ENCODE results near the gene MPP3.

Gene MPP3, protein sequence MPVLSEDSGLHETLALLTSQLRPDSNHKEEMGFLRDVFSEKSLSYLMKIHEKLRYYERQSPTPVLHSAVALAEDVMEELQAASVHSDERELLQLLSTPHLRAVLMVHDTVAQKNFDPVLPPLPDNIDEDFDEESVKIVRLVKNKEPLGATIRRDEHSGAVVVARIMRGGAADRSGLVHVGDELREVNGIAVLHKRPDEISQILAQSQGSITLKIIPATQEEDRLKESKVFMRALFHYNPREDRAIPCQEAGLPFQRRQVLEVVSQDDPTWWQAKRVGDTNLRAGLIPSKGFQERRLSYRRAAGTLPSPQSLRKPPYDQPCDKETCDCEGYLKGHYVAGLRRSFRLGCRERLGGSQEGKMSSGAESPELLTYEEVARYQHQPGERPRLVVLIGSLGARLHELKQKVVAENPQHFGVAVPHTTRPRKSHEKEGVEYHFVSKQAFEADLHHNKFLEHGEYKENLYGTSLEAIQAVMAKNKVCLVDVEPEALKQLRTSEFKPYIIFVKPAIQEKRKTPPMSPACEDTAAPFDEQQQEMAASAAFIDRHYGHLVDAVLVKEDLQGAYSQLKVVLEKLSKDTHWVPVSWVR

DNA sequence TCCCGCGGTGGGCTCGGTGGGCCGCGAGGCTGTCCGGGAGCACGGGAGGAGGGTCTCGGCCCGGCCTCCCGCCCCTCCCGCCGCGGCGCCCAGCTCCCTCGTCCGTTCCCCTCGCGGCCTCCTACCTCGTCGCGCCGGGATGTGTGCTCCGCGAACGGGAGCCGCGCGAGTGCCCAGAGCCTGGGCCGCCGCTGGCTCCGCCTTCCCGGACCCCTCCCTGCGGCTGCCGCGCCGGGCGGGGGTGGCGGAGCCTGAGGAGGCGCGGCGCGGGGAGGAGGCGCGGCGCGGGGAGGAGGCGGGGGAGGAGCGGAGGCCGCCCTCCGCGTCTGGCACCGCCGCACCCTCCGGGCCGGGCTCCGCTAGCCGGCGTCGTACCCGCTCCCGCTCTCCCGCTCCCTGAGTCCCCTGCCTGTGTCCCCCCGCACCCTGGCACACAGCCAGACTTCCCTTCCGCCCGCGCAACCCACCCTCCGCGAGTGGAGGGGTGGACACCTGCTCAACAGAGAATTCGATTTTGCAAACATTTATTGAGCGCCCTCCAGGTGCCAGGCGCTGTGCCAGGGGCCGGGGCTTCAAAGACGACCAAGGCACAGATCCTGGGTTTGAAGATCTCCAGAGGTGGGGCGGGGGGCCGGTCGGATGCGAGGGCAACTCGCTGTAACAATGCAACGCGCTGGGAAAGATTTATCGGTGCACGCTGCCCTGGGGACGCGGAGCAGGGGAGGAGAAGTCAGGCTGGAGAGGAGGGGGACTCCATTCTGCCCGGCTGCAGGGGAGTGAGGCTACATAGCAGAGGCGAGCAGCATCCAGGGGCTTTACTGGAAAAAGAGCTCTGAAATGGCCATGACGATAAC, at the start of gene MPP3:
Gene MPP3, minus strand, starts transcription at position 171 of the 854 bp plus-strand sequence. CDS start 1,240 bp downstream, outside the sequence.
- peak; percentile 20 for DNase-seq (ENCODE audit: extremely low read depth, low read depth)
- TF ChIP-seq, protein P1, sequence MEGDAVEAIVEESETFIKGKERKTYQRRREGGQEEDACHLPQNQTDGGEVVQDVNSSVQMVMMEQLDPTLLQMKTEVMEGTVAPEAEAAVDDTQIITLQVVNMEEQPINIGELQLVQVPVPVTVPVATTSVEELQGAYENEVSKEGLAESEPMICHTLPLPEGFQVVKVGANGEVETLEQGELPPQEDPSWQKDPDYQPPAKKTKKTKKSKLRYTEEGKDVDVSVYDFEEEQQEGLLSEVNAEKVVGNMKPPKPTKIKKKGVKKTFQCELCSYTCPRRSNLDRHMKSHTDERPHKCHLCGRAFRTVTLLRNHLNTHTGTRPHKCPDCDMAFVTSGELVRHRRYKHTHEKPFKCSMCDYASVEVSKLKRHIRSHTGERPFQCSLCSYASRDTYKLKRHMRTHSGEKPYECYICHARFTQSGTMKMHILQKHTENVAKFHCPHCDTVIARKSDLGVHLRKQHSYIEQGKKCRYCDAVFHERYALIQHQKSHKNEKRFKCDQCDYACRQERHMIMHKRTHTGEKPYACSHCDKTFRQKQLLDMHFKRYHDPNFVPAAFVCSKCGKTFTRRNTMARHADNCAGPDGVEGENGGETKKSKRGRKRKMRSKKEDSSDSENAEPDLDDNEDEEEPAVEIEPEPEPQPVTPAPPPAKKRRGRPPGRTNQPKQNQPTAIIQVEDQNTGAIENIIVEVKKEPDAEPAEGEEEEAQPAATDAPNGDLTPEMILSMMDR (IDR thresholded peaks at IDR 0.05; ENCODE audit: low read depth, low read length) = no peak

DNA sequence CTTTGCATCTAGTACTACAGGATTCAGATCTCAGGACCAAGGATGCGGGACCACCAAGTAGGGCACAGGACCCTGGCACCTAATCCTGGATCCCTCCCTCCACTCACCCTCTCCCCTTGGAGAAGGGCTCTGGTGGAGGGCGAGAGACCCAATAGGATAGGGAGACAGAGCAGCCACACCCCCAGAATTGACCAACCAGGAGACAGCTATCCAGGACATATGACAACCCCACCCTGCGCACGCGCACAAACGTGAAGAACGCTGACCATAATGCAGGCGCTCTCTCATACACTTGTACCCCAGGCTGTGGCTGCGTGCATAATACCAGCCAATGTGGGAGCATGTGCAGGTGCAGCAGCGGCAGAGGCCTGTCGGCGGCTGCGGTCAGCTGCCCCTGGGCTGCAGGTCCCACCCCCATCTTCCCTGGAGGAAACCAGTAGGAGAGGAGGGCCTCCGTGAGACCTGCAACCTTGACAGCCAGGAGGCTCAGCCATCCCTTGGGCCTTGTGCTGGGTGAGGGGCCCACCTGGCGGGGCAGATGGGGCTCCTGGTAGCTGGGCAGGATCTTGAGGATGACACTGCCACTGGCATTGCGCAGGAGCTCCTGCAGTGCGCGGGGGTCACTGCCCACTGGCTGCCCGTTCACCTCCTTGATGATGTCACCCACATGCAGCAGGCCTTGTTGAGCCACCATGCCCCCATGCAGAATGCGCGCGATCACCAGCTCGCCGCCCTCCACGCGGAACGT, 49.0 kb upstream of the MPP3 start:
- TF ChIP-seq, protein P1 (IDR thresholded peaks at IDR 0.05; ENCODE audit: low read depth, low read length) = no peak
- no peak for DNase-seq (ENCODE audit: extremely low read depth, low read depth)

DNA sequence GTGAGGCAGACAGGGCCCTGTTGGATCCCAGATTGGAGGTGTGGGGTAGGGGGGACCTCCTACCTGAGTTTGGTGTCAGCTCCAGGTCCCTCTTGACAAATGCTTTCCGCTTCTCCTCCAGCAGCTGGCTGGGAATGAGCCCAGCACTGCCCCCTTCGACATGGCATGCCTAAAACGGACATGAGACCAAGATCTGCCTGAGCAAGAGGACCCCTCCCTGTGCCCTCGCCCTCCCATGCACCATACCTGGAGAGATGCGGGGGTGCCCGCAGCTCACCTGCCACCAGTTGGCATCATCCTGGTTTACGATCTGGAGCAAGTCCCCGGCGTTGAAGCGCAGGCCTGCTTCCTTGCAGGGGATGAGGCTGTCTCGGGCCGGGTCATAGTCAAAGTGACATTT, 48.2 kb upstream of the MPP3 start:
- no peak for DNase-seq (ENCODE audit: extremely low read depth, low read depth)

DNA sequence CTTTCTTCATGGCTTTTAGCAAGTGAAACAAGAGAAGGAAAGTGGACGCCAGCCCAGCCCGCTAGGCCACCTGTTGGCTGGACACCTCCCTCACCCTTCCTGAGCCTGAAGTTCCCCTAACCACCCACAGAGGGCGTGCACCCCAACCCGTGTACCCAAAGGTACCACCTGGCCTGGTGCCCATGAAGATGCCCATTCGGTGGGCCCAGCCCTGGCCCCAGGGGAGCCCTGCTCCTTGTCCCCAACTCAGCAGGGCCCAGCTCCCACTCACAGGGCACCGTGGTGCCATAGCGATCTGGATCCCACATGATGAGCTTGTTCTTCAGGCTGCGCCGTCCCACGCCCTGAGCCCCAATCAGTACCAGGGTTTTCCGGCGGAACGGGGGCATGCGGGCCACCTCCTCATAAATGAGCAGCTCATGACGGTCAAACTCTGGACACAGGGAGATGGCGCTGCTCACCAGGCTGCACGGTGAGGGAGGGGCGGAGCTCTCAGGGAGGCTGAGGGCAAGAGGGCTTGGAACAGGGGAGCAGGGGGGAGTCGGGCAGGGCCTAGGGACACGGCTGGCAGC, 47.6 kb upstream of the MPP3 start:
- TF ChIP-seq, protein P1 (IDR thresholded peaks at IDR 0.05; ENCODE audit: low read depth, low read length) = peak; percentile 54
- no peak for DNase-seq (ENCODE audit: extremely low read depth, low read depth)

More for the DNA sequence above, 48.2 kb upstream of the MPP3 start:
- TF ChIP-seq, protein P1 (IDR thresholded peaks at IDR 0.05; ENCODE audit: low read depth, low read length) = no peak

DNA sequence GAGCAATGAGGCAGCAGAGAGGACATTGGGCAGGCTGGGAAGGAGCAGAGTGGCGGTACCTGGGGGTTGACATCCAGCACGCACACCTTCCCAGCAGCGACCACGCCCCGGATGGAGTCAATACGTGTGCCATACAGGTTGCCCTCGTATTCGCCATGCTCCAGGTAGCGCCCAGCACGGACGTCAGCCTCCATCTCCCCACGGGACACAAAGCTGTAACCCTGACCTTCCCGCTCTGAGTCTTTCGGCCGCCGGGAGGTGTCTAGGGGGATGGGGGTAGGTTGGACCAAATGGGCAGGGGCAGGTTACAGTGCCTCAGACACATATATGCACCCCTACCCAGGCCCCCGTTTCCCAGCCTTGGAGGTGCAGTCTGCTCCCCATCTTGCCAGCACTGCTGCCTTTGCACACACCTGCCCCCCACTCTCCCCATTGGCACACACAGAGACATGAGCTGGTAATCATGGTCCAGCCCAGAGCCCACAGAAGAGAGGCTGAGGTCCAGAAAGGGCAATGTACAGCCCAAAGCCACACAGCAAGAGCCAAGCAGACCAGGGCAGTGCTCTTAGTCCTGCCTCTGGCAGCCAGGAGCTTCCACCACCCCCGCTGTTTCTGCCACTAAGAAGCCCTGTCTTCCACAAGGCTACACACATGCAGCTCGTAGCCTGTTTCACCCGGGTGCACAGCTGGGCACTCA, 46.9 kb upstream of the MPP3 start:
- TF ChIP-seq, protein P1 (IDR thresholded peaks at IDR 0.05; ENCODE audit: low read depth, low read length) = no peak
- no peak for DNase-seq (ENCODE audit: extremely low read depth, low read depth)

Measured in AG09319 (cell line).